SKM-1 (cell line): ENCODE results near the gene ADCK2.
"Not testable (repeated sequence)": the region's sequence is repeated elsewhere in the genome, so short reads cannot be mapped to it uniquely, and the experiment has no call there.

Experiments
- DNase-seq: peaks from one replicate; lab custom pipeline; 2025; ENCODE audit not compliant: unreplicated experiment; lab: John Stamatoyannopoulos, UW

The ADCK2 gene

GRCh38 chr7:140672382-140673062, at the start of gene ADCK2:
TSS of gene ADCK2 (plus strand) at chr7:140672945. CDS start at chr7:140673331, 386 bp downstream.
- DNase-seq: no peak

- DNase-seq: no peak
These were observed 48.8 kb upstream of the ADCK2 start for GRCh38 chr7:140623980-140624379.

- DNase-seq: no peak
These were observed 48.2 kb upstream of the ADCK2 start for GRCh38 chr7:140624392-140625191.

- not testable (repeated sequence) for DNase-seq
These were observed 47.6 kb upstream of the ADCK2 start for GRCh38 chr7:140625192-140625558.

- DNase-seq: no peak
These were observed 46.6 kb upstream of the ADCK2 start for GRCh38 chr7:140625908-140626868.

GRCh38 chr7:140631021-140631420, 41.7 kb upstream of the ADCK2 start:
- DNase-seq: no peak

GRCh38 chr7:140631602-140632001, 41.1 kb upstream of the ADCK2 start:
- no peak for DNase-seq

GRCh38 chr7:140635345-140635744, 37.4 kb upstream of the ADCK2 start:
- DNase-seq: no peak

- no peak for DNase-seq
These were observed 36.9 kb upstream of the ADCK2 start for GRCh38 chr7:140635816-140636215.

GRCh38 chr7:140637400-140637799, 35.3 kb upstream of the ADCK2 start:
- DNase-seq: no peak

- no peak for DNase-seq
These were observed 34.5 kb upstream of the ADCK2 start for GRCh38 chr7:140638173-140638791.

GRCh38 chr7:140639366-140640053, 33.2 kb upstream of the ADCK2 start:
- DNase-seq: no peak

- no peak for DNase-seq
These were observed 32.6 kb upstream of the ADCK2 start for GRCh38 chr7:140640060-140640637.

GRCh38 chr7:140640727-140641523, 31.8 kb upstream of the ADCK2 start, which contains the start of gene DENND2A:
TSS of gene DENND2A (minus strand) at chr7:140640813. CDS start at chr7:140602397, 38,416 bp downstream.
- no peak for DNase-seq

- no peak for DNase-seq
These were observed 31.1 kb upstream of the ADCK2 start for GRCh38 chr7:140641524-140642195.

- no peak for DNase-seq
These were observed 29.3 kb upstream of the ADCK2 start for GRCh38 chr7:140643416-140643815.

- DNase-seq: not testable (repeated sequence)
These were observed 28.0 kb upstream of the ADCK2 start for GRCh38 chr7:140644761-140645160.

GRCh38 chr7:140645166-140645900, 27.4 kb upstream of the ADCK2 start:
- no peak for DNase-seq
